NT2/D1 (cell line): Measurements from ENCODE around the gene CASK.

Source experiments
- SUZ12 ChIP-seq: IDR thresholded peaks from 2 replicates; pipeline ENCODE4 v1.6.1; 2011; ENCODE audit not compliant: insufficient read length, insufficient read depth; ENCODE audit errors: extremely low read depth
- ZNF274 ChIP-seq: IDR thresholded peaks from 2 replicates; pipeline ENCODE4 v1.6.1; 2011; ENCODE audit warnings: mild to moderate bottlenecking, low read depth, low read length

DNA sequence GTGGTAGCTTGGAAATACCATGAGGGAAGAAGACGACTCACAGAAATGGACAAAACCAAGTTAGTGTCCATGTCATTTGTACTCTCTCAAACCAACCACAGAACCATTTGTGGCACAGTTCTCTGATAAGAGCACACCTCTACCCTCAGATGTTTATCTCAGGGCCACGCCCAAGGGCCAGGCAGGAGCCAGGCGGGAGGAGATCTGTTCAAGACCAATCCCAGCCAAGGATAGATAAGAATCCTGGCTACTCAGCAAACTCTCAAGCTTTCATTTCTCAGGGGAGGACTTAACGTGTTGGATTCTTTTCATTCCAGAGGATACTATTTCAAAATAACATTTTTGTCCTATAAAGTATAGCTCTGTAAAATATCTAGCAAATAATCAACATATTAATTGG, 381.2 kb downstream of the CASK start:
- TF ChIP-seq ZNF274 (no peak), SUZ12 (no peak)
